GM12892 (cell line): ENCODE measurements around the gene SRC.

Source experiments
- POLR2A ChIP-seq: IDR thresholded peaks from 2 replicates; pipeline ENCODE4 v1.6.1; 2011; ENCODE audit warnings: low read depth, low read length, control low read depth
- POLR2AphosphoS5 ChIP-seq: IDR thresholded peaks from 2 replicates; pipeline ENCODE4 v1.6.1; 2011; ENCODE audit warnings: low read depth, low read length, control low read depth

- TF ChIP-seq POLR2A (no peak), POLR2AphosphoS5 (no peak)
Measured at GRCh38 chr20:37437676-37438075, 91.7 kb downstream of the SRC start.
